Smooth muscle cell (in vitro differentiated cells): ENCODE data around the gene TPGS1. TPM values are rescaled to one million over a fixed set of nuclear protein-coding genes. Genes with fewer than 3 reads are reported as not detected.

Experiments
- DNase-seq: peaks from one replicate; lab custom pipeline; 2025; ENCODE audit not compliant: unreplicated experiment; lab: John Stamatoyannopoulos, UW
- H2AFZ ChIP-seq: fragments of 200-600 bp; sonication (generic); 2 replicates; pipeline ENCODE4 v1.6.0; 2016; ENCODE audit warnings: antibody characterized with exemption, low read depth, mild to moderate bottlenecking
- H3F3A ChIP-seq: fragments of 200-600 bp; sonication (generic); 2 replicates; pipeline ENCODE4 v1.6.0; 2017; ENCODE audit warnings: antibody characterized with exemption, low read depth
- H3K27ac ChIP-seq: fragments of 200-600 bp; sonication (generic); 2 replicates; pipeline ENCODE4 v1.5.1; 2016; ENCODE audit warnings: low read depth, mild to moderate bottlenecking
- H3K27me3 ChIP-seq: fragments of 200-600 bp; sonication (generic); 2 replicates; pipeline ENCODE4 v1.6.1; 2016; ENCODE audit warnings: low read depth, mild to moderate bottlenecking
- H3K36me3 ChIP-seq: fragments of 200-600 bp; sonication (generic); 2 replicates; pipeline ENCODE4 v1.5.1; 2016; ENCODE audit warnings: low read depth
- H3K4me1 ChIP-seq: fragments of 200-600 bp; sonication (generic); 2 replicates; pipeline ENCODE4 v1.5.1; 2016; ENCODE audit warnings: low read depth
- H3K4me2 ChIP-seq: fragments of 200-600 bp; sonication (generic); 2 replicates; pipeline ENCODE4 v1.6.0; 2016; ENCODE audit warnings: mild to moderate bottlenecking
- H3K4me3 ChIP-seq: fragments of 200-600 bp; sonication (generic); 2 replicates; pipeline ENCODE4 v1.5.1; 2016; ENCODE audit warnings: mild to moderate bottlenecking
- H3K79me2 ChIP-seq: fragments of 200-600 bp; sonication (generic); 2 replicates; pipeline ENCODE4 v1.6.0; 2016; ENCODE audit warnings: low read depth, mild to moderate bottlenecking
- H3K9ac ChIP-seq: fragments of 200-600 bp; sonication (generic); 2 replicates; pipeline ENCODE4 v1.6.0; 2016; ENCODE audit warnings: low read depth
- H3K9me3 ChIP-seq: fragments of 200-600 bp; sonication (generic); replicated peaks from 2 replicates; pipeline ENCODE4 v1.5.1; 2016; ENCODE audit warnings: low read depth
- H4K20me1 ChIP-seq: fragments of 200-600 bp; sonication (generic); 2 replicates; pipeline ENCODE4 v1.6.0; 2016; ENCODE audit warnings: low read depth
- WGBS: methylation state at CpG from one replicate; pipeline ENCODE4 v1.1.7; 2016; ENCODE audit warnings: low lambda C conversion rate; 5-methylcytosine and 5-hydroxymethylcytosine counted together
- polyA plus RNA-seq: library from polyadenylated mRNA; unstranded; fragments of >200 nt; fragmentation: Nextera tagmentation; extraction: Ambion mirVana; gene quantifications from 2 replicates; pipeline ENCODE4 v1.2.1, GENCODE V29; 2016
- total RNA-seq: library from RNA; depleted of rRNA; stranded (reverse); fragments of >200 nt; gene quantifications from 2 replicates; pipeline ENCODE4 v1.2.3, GENCODE V29; 2014
- TF ChIP-seq, protein P1 (sequence below): fragments of 200-600 bp; sonication (generic); IDR thresholded peaks from 2 replicates; pipeline ENCODE4 v1.5.1; 2017; ENCODE audit warnings: borderline replicate concordance, mild to moderate bottlenecking, antibody characterized with exemption; ENCODE audit not compliant: insufficient read depth, poor library complexity, severe bottlenecking

The TPGS1 gene
- total and polyA plus RNA-seq, 2 experiments from 2014 or later, result 20.5 to 51.3 TPM

DNA sequence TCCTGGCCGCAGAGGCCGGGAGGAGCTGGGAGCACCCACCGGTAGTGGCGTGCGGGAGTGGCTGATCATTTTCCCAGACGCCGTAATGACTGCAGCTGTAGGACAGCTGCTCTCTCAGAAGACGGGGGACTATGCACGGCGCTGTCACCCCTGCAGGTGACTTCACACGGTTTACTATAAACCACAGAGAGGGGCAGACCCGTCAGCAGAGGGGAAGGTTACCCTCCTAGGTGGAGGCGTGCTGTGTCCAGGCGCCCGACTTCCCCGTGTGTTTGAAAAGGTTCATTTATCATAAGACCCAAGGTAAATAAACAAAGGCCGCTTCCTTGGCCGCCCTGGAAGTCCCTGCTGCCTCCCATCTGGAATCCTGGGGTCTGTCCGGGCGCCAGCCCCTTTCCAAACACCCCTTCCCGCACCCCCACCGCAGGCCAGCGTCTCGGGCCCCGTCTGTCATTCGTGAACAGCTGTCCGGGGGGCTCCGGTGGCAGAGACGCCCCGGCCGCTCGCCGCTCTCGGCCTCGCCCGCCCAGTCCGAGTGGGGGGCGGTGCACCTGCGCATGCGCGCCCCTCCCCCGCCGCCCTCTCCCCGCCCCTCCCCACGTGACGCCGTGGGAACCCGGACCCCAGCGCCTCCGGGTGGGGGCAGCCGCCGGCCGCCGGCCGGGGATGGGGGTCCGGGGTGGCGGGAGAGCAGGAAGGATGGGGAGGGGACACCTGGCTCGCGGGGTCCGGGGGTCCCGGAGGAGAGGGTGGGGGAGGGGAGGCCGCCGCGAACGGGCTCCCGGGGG is 47.4 kb upstream of the TPGS1 start:
- no peaks in the 10 kb centered on the region for H3F3A ChIP-seq
- peaks cover 13% of the 10 kb centered on the region for H4K20me1 ChIP-seq
- no peaks in the 10 kb centered on the region for H3K27me3 ChIP-seq
- peak overlapping the region; percentile 68 for H3K4me3 ChIP-seq
- TF ChIP-seq, protein P1, sequence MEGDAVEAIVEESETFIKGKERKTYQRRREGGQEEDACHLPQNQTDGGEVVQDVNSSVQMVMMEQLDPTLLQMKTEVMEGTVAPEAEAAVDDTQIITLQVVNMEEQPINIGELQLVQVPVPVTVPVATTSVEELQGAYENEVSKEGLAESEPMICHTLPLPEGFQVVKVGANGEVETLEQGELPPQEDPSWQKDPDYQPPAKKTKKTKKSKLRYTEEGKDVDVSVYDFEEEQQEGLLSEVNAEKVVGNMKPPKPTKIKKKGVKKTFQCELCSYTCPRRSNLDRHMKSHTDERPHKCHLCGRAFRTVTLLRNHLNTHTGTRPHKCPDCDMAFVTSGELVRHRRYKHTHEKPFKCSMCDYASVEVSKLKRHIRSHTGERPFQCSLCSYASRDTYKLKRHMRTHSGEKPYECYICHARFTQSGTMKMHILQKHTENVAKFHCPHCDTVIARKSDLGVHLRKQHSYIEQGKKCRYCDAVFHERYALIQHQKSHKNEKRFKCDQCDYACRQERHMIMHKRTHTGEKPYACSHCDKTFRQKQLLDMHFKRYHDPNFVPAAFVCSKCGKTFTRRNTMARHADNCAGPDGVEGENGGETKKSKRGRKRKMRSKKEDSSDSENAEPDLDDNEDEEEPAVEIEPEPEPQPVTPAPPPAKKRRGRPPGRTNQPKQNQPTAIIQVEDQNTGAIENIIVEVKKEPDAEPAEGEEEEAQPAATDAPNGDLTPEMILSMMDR, result no peak
- 5% methylated on average over 38 of the region's 66 CpGs for WGBS
- H3K36me3 ChIP-seq, result no peaks in the 10 kb centered on the region
- no peaks in the 10 kb centered on the region for H3K4me1 ChIP-seq
- peak overlapping the region; percentile 50 for H3K27ac ChIP-seq
- H3K9ac ChIP-seq, result peak overlapping the region; percentile 84
- H2AFZ ChIP-seq, result peak overlapping the region; percentile 83
- H3K4me2 ChIP-seq, result peak overlapping the region; percentile 96
- peaks cover 7% of the 10 kb centered on the region for H3K79me2 ChIP-seq
- H3K9me3 ChIP-seq, result no peaks in the 10 kb centered on the region
- peak; percentile 66 for DNase-seq

DNA sequence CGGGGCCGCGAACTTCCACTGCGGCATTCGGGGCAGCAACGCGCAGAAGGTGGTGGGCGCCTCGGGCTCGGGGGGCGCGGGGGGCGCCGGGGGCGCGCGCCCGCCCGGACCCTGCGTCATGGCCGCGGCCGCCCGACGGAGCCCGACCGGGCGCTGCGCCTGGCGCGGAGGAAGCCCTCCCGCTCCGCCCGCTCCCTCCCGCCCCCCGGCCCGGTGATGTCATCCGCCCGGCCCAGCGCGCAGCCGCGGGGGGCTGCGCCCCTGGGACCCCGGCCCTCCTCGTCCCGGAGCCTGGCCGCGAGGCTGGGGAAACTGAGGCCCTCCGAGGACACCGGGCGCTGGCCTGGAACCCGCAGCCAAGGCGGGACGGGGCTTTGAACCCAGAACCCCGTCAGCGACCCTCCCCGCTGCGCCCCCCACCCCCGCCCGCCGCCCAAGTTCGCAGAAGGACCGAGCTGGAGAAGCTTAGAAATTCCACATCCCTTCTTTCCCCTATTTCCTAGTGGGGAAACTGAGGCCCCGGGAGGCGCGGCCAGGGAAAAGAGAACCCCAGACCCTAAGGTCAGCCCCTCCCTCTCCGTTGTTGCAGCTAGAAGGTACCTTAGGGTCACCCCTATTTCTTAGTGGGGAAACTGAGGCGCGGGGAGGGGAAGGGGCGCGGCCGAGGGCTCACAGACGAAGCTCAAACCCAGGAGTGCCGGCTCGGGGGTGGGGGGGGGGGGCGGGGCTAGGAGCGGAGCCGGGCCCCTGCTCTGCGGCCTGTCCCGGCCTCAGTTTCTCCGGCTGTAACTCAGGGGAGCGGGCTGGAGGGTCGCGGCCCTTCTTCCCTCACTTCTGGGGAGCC is 46.2 kb upstream of the TPGS1 start, which contains the start of gene SHC2:
TSS of gene SHC2 (minus strand) at position 157 of the 844 bp plus-strand sequence. CDS start at position 120, 37 bp downstream.
- peak within 1 kb of the TSS; percentile 68 for H3K4me3 ChIP-seq
- WGBS, result 9% methylated on average over 25 of the region's 85 CpGs
- peak within 1 kb of the TSS; percentile 50 for H3K27ac ChIP-seq
- H3K36me3 ChIP-seq, result no peaks in the 10 kb centered on the region
- H3K4me2 ChIP-seq, result peak within 1 kb of the TSS; percentile 96
- no peaks in the 10 kb centered on the region for H3F3A ChIP-seq
- H3K9me3 ChIP-seq, result no peaks in the 10 kb centered on the region
- TF ChIP-seq, protein P1, result no peak
- H3K27me3 ChIP-seq, result no peaks in the 10 kb centered on the region
- peaks cover 11% of the 10 kb centered on the region for H4K20me1 ChIP-seq
- H3K4me1 ChIP-seq, result no peaks in the 10 kb centered on the region
- H3K9ac ChIP-seq, result peak within 1 kb of the TSS; percentile 84
- H2AFZ ChIP-seq, result peak within 1 kb of the TSS; percentile 83
- DNase-seq, result peak; percentile 9
- peaks cover 7% of the 10 kb centered on the region for H3K79me2 ChIP-seq

GRCh38 chr19:461721-462551 is 45.4 kb upstream of the TPGS1 start:
- H3F3A ChIP-seq, result no peaks in the 10 kb centered on the region
- H3K79me2 ChIP-seq, result peaks cover 7% of the 10 kb centered on the region
- peak overlapping the region; percentile 87 for H3K4me2 ChIP-seq
- no peak overlapping the region for H3K27ac ChIP-seq
- H3K4me3 ChIP-seq, result peak overlapping the region; percentile 46
- H3K4me1 ChIP-seq, result no peaks in the 10 kb centered on the region
- H3K27me3 ChIP-seq, result no peaks in the 10 kb centered on the region
- H2AFZ ChIP-seq, result no peak overlapping the region
- no peaks in the 10 kb centered on the region for H3K36me3 ChIP-seq
- 10% methylated on average over 57 of the region's 60 CpGs for WGBS
- H3K9ac ChIP-seq, result no peak overlapping the region
- TF ChIP-seq, protein P1, result no peak
- H3K9me3 ChIP-seq, result no peaks in the 10 kb centered on the region
- H4K20me1 ChIP-seq, result peaks cover 5% of the 10 kb centered on the region
- peak; percentile 8 for DNase-seq
